GF-D8 (cell line): ENCODE results near the gene DCAF8.

Experiments used
- DNase-seq: peaks from one replicate; lab custom pipeline; 2025; lab: John Stamatoyannopoulos, UW

Gene DCAF8

GRCh38 chr1:160225345-160225744 is 37.0 kb downstream of the DCAF8 start:
- no peak for DNase-seq

- DNase-seq: no peak
Measured at GRCh38 chr1:160224606-160225005, 37.7 kb downstream of the DCAF8 start.

- DNase-seq: no peak
Measured at GRCh38 chr1:160222546-160222945, 39.8 kb downstream of the DCAF8 start.

GRCh38 chr1:160221089-160221488 is 41.3 kb downstream of the DCAF8 start:
- no peak for DNase-seq

- DNase-seq: no peak
Measured at GRCh38 chr1:160220301-160220700, 42.0 kb downstream of the DCAF8 start.

GRCh38 chr1:160219062-160219929 is 43.1 kb downstream of the DCAF8 start:
- no peak for DNase-seq

GRCh38 chr1:160217481-160218051 is 44.8 kb downstream of the DCAF8 start:
- no peak for DNase-seq

GRCh38 chr1:160216301-160216700 is 46.0 kb downstream of the DCAF8 start:
- DNase-seq: no peak

GRCh38 chr1:160214481-160215140 is 47.7 kb downstream of the DCAF8 start:
- no peak for DNase-seq

- DNase-seq: no peak
Measured at GRCh38 chr1:160211046-160211790, 51.1 kb downstream of the DCAF8 start.

GRCh38 chr1:160210561-160210960 is 51.8 kb downstream of the DCAF8 start:
- DNase-seq: no peak

GRCh38 chr1:160209321-160210046 is 52.9 kb downstream of the DCAF8 start:
- no peak for DNase-seq

GRCh38 chr1:160208557-160209320 is 53.6 kb downstream of the DCAF8 start:
- no peak for DNase-seq

- no peak for DNase-seq
Measured at GRCh38 chr1:160207771-160208556, 54.4 kb downstream of the DCAF8 start.

GRCh38 chr1:160207118-160207650 is 55.2 kb downstream of the DCAF8 start:
- no peak for DNase-seq

- no peak for DNase-seq
Measured at GRCh38 chr1:160206421-160207117, 55.8 kb downstream of the DCAF8 start.

- DNase-seq: no peak
Measured at GRCh38 chr1:160206036-160206389, 56.3 kb downstream of the DCAF8 start.

GRCh38 chr1:160205242-160206035 is 56.9 kb downstream of the DCAF8 start, which contains the start of gene PEA15:
Gene PEA15 (plus strand): TSS chr1:160205384. CDS start chr1:160211545, 6,161 bp downstream.
- DNase-seq: no peak
